SKM-1 (cell line): ENCODE measurements around the gene CAMTA1.

ENCODE experiments used
- DNase-seq: peaks from one replicate; lab custom pipeline; 2025; ENCODE audit not compliant: unreplicated experiment; lab: John Stamatoyannopoulos, UW

The CAMTA1 gene

GRCh38 chr1:6998267-6998666, 213.0 kb downstream of the CAMTA1 start:
- no peak for DNase-seq

GRCh38 chr1:6999826-7000225, 214.6 kb downstream of the CAMTA1 start:
- no peak for DNase-seq

GRCh38 chr1:7000720-7001119, 215.5 kb downstream of the CAMTA1 start:
- no peak for DNase-seq

- no peak for DNase-seq
Measured at GRCh38 chr1:7002728-7003127, 217.5 kb downstream of the CAMTA1 start.

GRCh38 chr1:7003676-7004075, 218.4 kb downstream of the CAMTA1 start:
- no peak for DNase-seq

- no peak for DNase-seq
Measured at GRCh38 chr1:7004181-7004580, 218.9 kb downstream of the CAMTA1 start.

GRCh38 chr1:7005762-7006161, 220.5 kb downstream of the CAMTA1 start:
- no peak for DNase-seq

- DNase-seq: no peak
Measured at GRCh38 chr1:7006996-7007871, 222.0 kb downstream of the CAMTA1 start.

GRCh38 chr1:7007902-7008301, 222.6 kb downstream of the CAMTA1 start:
- DNase-seq: no peak

- DNase-seq: no peak
Measured at GRCh38 chr1:7008331-7008730, 223.1 kb downstream of the CAMTA1 start.

- DNase-seq: no peak
Measured at GRCh38 chr1:7008975-7009740, 223.9 kb downstream of the CAMTA1 start.

GRCh38 chr1:7009741-7010525, 224.7 kb downstream of the CAMTA1 start:
- DNase-seq: no peak

- DNase-seq: no peak
Measured at GRCh38 chr1:7010534-7011200, 225.4 kb downstream of the CAMTA1 start.

GRCh38 chr1:7011826-7012225, 226.6 kb downstream of the CAMTA1 start:
- no peak for DNase-seq

- DNase-seq: no peak
Measured at GRCh38 chr1:7012461-7012924, 227.2 kb downstream of the CAMTA1 start.

GRCh38 chr1:7013833-7014639, 228.8 kb downstream of the CAMTA1 start:
- no peak for DNase-seq

GRCh38 chr1:7014640-7014930, 229.3 kb downstream of the CAMTA1 start:
- no peak for DNase-seq

- DNase-seq: no peak
Measured at GRCh38 chr1:7015022-7015421, 229.8 kb downstream of the CAMTA1 start.

- DNase-seq: no peak
Measured at GRCh38 chr1:7018351-7018750, 233.1 kb downstream of the CAMTA1 start.

GRCh38 chr1:7018826-7019225, 233.6 kb downstream of the CAMTA1 start:
- no peak for DNase-seq
